Keratinocyte (primary cell): ENCODE measurements around the gene APBB2. TPM values are rescaled to one million over a fixed set of nuclear protein-coding genes. Genes with fewer than 3 reads are reported as not detected.

Source experiments
- DNase-seq: peaks from one replicate; pipeline ENCODE4 v3.0.0-alpha.2; 2011; ENCODE audit warnings: low read depth, missing footprints, low spot score
- FAIRE-seq: peaks from 2 replicates; lab custom pipeline; 2011; peaks lifted over from hg19 to GRCh38; lab: Jason Lieb, UNC
- H2AFZ ChIP-seq: 2 replicates; pipeline ENCODE4 v1.6.0; 2012; ENCODE audit warnings: low read length, control low read depth, inconsistent platforms; ENCODE audit not compliant: control insufficient read depth
- H3K27ac ChIP-seq: 2 replicates; pipeline ENCODE4 v1.5.1; 2011; ENCODE audit warnings: low read length; ENCODE audit not compliant: control insufficient read depth, insufficient read depth
- H3K27me3 ChIP-seq: 3 replicates; pipeline ENCODE4 v1.6.0; 2011; ENCODE audit warnings: low read length; ENCODE audit not compliant: control insufficient read depth, insufficient read depth; ENCODE audit errors: extremely low read depth
- H3K36me3 ChIP-seq, 2 experiments: 2 replicates in 1 of 2; 3 replicates in 1 of 2; pipeline ENCODE4 v1.5.1; 2011; ENCODE audit warnings: low read length in 2 of 2, mild to moderate bottlenecking in 1 of 2; ENCODE audit not compliant: control insufficient read depth in 2 of 2, insufficient read depth in 2 of 2; ENCODE audit errors: extremely low read depth in 1 of 2
- H3K4me1 ChIP-seq: 3 replicates; pipeline ENCODE4 v1.5.1; 2011; ENCODE audit warnings: low read length; ENCODE audit not compliant: control insufficient read depth, insufficient read depth; ENCODE audit errors: extremely low read depth
- H3K4me2 ChIP-seq: 3 replicates; pipeline ENCODE4 v1.6.0; 2011; ENCODE audit warnings: low read depth, low read length; ENCODE audit not compliant: control insufficient read depth, insufficient read depth; ENCODE audit errors: extremely low read depth
- H3K4me3 ChIP-seq, 3 experiments: fragments of 200-600 bp in 1 of 3; sonication (generic) in 1 of 3; 2 replicates in 2 of 3; 3 replicates in 1 of 3; pipeline ENCODE4 v1.5.1; 2011 to 2016; ENCODE audit warnings: low read length in 3 of 3, mild to moderate bottlenecking in 3 of 3, control low read depth in 2 of 3, inconsistent platforms in 1 of 3, low read depth in 1 of 3, mixed read lengths in 1 of 3, mixed run types in 1 of 3, moderate library complexity in 1 of 3; ENCODE audit not compliant: control insufficient read depth in 2 of 3, insufficient read depth in 2 of 3; ENCODE audit errors: extremely low read depth in 1 of 3
- H3K79me2 ChIP-seq: 2 replicates; pipeline ENCODE4 v1.6.0; 2012; ENCODE audit warnings: low read length; ENCODE audit not compliant: control insufficient read depth, insufficient read depth
- H3K9ac ChIP-seq: 3 replicates; pipeline ENCODE4 v1.6.0; 2011; ENCODE audit warnings: low read length; ENCODE audit not compliant: control insufficient read depth, insufficient read depth; ENCODE audit errors: extremely low read depth
- H3K9me1 ChIP-seq: 3 replicates; pipeline ENCODE4 v1.6.0; 2011; ENCODE audit warnings: low read length; ENCODE audit not compliant: control insufficient read depth, insufficient read depth; ENCODE audit errors: extremely low read depth
- H3K9me3 ChIP-seq: 2 replicates; pipeline ENCODE4 v1.5.1; 2012; ENCODE audit warnings: low read depth, low read length; ENCODE audit not compliant: control insufficient read depth
- H4K20me1 ChIP-seq: 3 replicates; pipeline ENCODE4 v1.6.0; 2011; ENCODE audit warnings: low read length; ENCODE audit not compliant: control insufficient read depth, insufficient read depth; ENCODE audit errors: extremely low read depth
- EZH2 ChIP-seq: IDR thresholded peaks from one replicate; pipeline ENCODE4 v1.6.1; 2012; ENCODE audit warnings: inconsistent platforms, mild to moderate bottlenecking, low read length, moderate library complexity
- dilution Hi-C: fragments of 300-500 bp; cut with MboI; formaldehyde crosslinking; loops from one replicate; pipeline ENCODE4 v1.7.0; 2020; ENCODE audit warnings: low sequenced_read_pairs; ENCODE audit not compliant: extremely low pct_ligation_motif_present
- polyA plus RNA-seq, 5 experiments: library from polyadenylated mRNA; depleted of rRNA in 3 of 5; stranded (reverse) in 3 of 5; stranded (forward) in 1 of 5; unstranded in 1 of 5; fragments of >200 nt; gene quantifications; 1 replicate in 1 of 5; 2 replicates in 3 of 5; 3 replicates in 1 of 5; pipeline versions ENCODE4 v1.2.1 to v1.2.3, GENCODE V29; 2011 to 2012; ENCODE audit warnings: missing spikeins in 2 of 5, low read depth in 1 of 5, low replicate concordance in 1 of 5
- TF ChIP-seq, protein P1 (sequence below), 3 experiments: IDR thresholded peaks in 1 of 3; conservative IDR thresholded peaks in 1 of 3; optimal IDR thresholded peaks in 1 of 3; 2 replicates in 2 of 3; 3 replicates in 1 of 3; pipeline versions ENCODE3 to v1.5.1; 2011; ENCODE audit warnings: low read length in 3 of 3, mild to moderate bottlenecking in 3 of 3, moderate library complexity in 2 of 3, control low read depth in 1 of 3, inconsistent platforms in 1 of 3; ENCODE audit not compliant: insufficient read depth in 2 of 3; ENCODE audit errors: extremely low read depth in 1 of 3

Gene APBB2
- polyA plus RNA-seq, 1 donor (not counting 4 experiments of a cell fraction or from before 2014, with no cell fraction given) = 57.3 TPM

DNA sequence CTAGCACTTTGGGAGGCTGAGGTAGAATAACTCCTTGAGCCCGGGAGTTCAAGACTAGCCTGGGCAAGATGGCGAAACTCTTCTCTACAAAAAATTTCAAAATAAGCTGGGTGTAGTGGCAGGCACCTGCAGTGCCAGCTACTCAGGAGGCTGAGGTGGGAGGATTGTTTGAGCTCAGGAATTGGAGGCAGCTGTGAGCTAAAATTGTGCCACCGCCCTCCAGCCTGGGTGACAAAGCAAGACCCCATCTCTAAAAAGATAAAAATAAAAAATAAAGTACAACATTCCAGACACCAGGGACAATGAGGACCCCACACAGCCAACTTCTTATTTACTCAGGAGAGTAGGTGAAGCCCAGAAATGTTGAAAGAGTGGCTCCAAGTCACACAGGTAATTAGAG, 53.0 kb downstream of the APBB2 start:
- Histone ChIP-seq H3K9me3 (no peaks in the 10 kb centered on the region), H3K9me1 (no peaks in the 10 kb centered on the region), H3K79me2 (peaks cover 53% of the 10 kb centered on the region), H3K27me3 (no peaks in the 10 kb centered on the region), H3K4me3 (peak overlapping the region in 1 of 3 experiments; percentile 9), H3K9ac (peak overlapping the region; percentile 33), H3K27ac (peak overlapping the region; percentile 71), H2AFZ (no peak overlapping the region), H3K4me2 (peak overlapping the region; percentile 45), H3K4me1 (peaks cover 61% of the 10 kb centered on the region), H3K36me3 (peaks cover 0 to 7% of the 10 kb centered on the region in 2 experiments), H4K20me1 (no peaks in the 10 kb centered on the region)
- no peak for TF ChIP-seq EZH2
- DNase-seq (no peak), FAIRE-seq (no peak)
- dilution Hi-C loops = no loop called here

DNA sequence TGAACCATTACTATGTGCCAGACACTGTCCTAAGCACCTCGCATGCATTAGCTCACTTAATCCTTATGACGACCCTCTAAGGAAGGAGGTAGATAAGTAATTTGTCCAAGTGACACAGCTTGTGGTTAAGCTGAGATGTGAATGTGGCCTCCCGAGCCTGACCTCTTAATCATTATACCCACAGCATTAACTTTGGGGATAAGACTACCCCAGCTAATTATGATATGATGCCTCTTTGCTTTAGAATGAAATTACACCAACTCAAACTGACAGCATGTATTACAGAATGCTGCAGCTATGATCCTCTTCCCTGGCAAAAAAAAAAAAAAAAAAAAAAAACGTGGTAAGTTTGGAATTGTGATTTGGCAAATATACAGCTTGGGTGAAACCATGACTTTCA, 53.5 kb downstream of the APBB2 start:
- no peaks in the 10 kb centered on the region for H3K9me3 ChIP-seq
- H3K27ac ChIP-seq = peak overlapping the region; percentile 71
- H4K20me1 ChIP-seq = no peaks in the 10 kb centered on the region
- peaks cover 66% of the 10 kb centered on the region for H3K4me1 ChIP-seq
- H3K4me2 ChIP-seq = peak overlapping the region; percentile 45
- dilution Hi-C loops = no loop called here
- TF ChIP-seq, protein P1, sequence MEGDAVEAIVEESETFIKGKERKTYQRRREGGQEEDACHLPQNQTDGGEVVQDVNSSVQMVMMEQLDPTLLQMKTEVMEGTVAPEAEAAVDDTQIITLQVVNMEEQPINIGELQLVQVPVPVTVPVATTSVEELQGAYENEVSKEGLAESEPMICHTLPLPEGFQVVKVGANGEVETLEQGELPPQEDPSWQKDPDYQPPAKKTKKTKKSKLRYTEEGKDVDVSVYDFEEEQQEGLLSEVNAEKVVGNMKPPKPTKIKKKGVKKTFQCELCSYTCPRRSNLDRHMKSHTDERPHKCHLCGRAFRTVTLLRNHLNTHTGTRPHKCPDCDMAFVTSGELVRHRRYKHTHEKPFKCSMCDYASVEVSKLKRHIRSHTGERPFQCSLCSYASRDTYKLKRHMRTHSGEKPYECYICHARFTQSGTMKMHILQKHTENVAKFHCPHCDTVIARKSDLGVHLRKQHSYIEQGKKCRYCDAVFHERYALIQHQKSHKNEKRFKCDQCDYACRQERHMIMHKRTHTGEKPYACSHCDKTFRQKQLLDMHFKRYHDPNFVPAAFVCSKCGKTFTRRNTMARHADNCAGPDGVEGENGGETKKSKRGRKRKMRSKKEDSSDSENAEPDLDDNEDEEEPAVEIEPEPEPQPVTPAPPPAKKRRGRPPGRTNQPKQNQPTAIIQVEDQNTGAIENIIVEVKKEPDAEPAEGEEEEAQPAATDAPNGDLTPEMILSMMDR (optimal IDR thresholded peaks at IDR 0.05 in 1 of 3, IDR thresholded peaks at IDR 0.05 in 1 of 3, conservative IDR thresholded peaks at IDR 0.05 in 1 of 3; ENCODE audit: extremely low read depth in 1 of 3, insufficient read depth in 2 of 3, low read length in 3 of 3) = no peak
- TF ChIP-seq EZH2 = no peak
- peak overlapping the region; percentile 48 for H3K9ac ChIP-seq
- H3K9me1 ChIP-seq = no peaks in the 10 kb centered on the region
- FAIRE-seq (no peak), DNase-seq (no peak)
- peaks cover 0 to 7% of the 10 kb centered on the region in 2 experiments for H3K36me3 ChIP-seq
- no peaks in the 10 kb centered on the region for H3K27me3 ChIP-seq
- no peak overlapping the region for H2AFZ ChIP-seq
- peaks cover 49% of the 10 kb centered on the region for H3K79me2 ChIP-seq
- H3K4me3 ChIP-seq = peak overlapping the region in 2 of 3 experiments; percentile 6 to 9
